K562 (cell line): ENCODE measurements around the gene PRDX2. TPM values are rescaled to one million over a fixed set of nuclear protein-coding genes. Genes with fewer than 3 reads are reported as not detected.

Experiments
- ETV1 ChIP-seq: fragments of 450-650 bp; conservative IDR thresholded peaks from 2 replicates; pipeline ENCODE4 v1.6.1; 2016; ENCODE audit warnings: missing genetic modification characterization, control low read depth, low read depth, missing compliant biosample characterization
- FIP1L1 ChIP-seq: fragments of 200-400 bp; formaldehyde crosslinking; IDR thresholded peaks from 2 replicates; pipeline ENCODE4 v1.6.1; 2018; ENCODE audit warnings: mild to moderate bottlenecking, low read depth, low read length; ENCODE audit not compliant: poor library complexity, severe bottlenecking
- FOXP1 ChIP-seq: sonication (generic); formaldehyde crosslinking; IDR thresholded peaks from 2 replicates; pipeline ENCODE4 v1.8.0; 2022; ENCODE audit warnings: mild to moderate bottlenecking, missing genetic modification reagents
- MBD2 ChIP-seq: sonication (generic); IDR thresholded peaks from 2 replicates; pipeline ENCODE4 v1.6.1; 2016; ENCODE audit warnings: low read depth, borderline replicate concordance
- MYNN ChIP-seq, 2 experiments: sonication (generic); formaldehyde crosslinking in 1 of 2; IDR thresholded peaks; 2 replicates each; pipeline versions ENCODE4 v1.5.0 to v1.6.1; 2016 to 2020; ENCODE audit warnings: antibody characterized with exemption in 1 of 2, missing genetic modification reagents in 1 of 2
- NFATC3 ChIP-seq: fragments of 450-650 bp; IDR thresholded peaks from 2 replicates; pipeline ENCODE4 v1.6.1; 2017; ENCODE audit warnings: mild to moderate bottlenecking
- PHF8 ChIP-seq: fragments of 200-600 bp; sonication (generic); IDR thresholded peaks from 2 replicates; pipeline ENCODE4 v1.6.1; 2012; ENCODE audit warnings: mixed run types, mild to moderate bottlenecking, inconsistent platforms, low read length, moderate library complexity, borderline replicate concordance
- POLR2G ChIP-seq: fragments of 200-400 bp; formaldehyde crosslinking; IDR thresholded peaks from 2 replicates; pipeline ENCODE4 v1.6.1; 2017; ENCODE audit warnings: low read depth, mild to moderate bottlenecking, antibody characterized with exemption, low read length, moderate library complexity
- POLR3G ChIP-seq: IDR thresholded peaks from 2 replicates; pipeline ENCODE4 v1.6.1; 2011; ENCODE audit not compliant: insufficient read length, insufficient replicate concordance; ENCODE audit errors: extremely low read depth
- PTBP1 ChIP-seq: fragments of 200-400 bp; formaldehyde crosslinking; IDR thresholded peaks from 2 replicates; pipeline ENCODE4 v1.6.1; 2017; ENCODE audit warnings: low read depth, low read length
- SRSF7 ChIP-seq: fragments of 200-400 bp; formaldehyde crosslinking; optimal IDR thresholded peaks from 2 replicates; pipeline ENCODE3; 2017; ENCODE audit warnings: mild to moderate bottlenecking, low read depth, low read length
- ZNF311 ChIP-seq: fragments of 250-450 bp; sonication (Bioruptor Pico); IDR thresholded peaks from 2 replicates; pipeline ENCODE4 v1.4.0; 2020; ENCODE audit warnings: mild to moderate bottlenecking, moderate library complexity
- polyA plus RNA-seq, 8 experiments: library from polyadenylated mRNA; depleted of rRNA in 4 of 8; stranded (reverse) in 5 of 8; unstranded in 3 of 8; fragments of >200 nt; fragmentation: Nextera tagmentation in 2 of 8; fragmentation: Illumina TruSeq in 1 of 8; extraction: Ambion mirVana in 2 of 8; extraction: Trizol in 1 of 8; gene quantifications; 2 replicates each; pipeline versions ENCODE4 v1.2.1 to v1.2.3, GENCODE V29; 2011 to 2014; ENCODE audit warnings: inconsistent platforms in 1 of 8, missing spikeins in 1 of 8
- total RNA-seq, 7 experiments: library from RNA; depleted of rRNA in 6 of 7; stranded (reverse); fragments of >200 nt in 6 of 7; fragmentation: Illumina TruSeq in 2 of 7; extraction: Trizol in 2 of 7; gene quantifications; 2 replicates each; pipeline versions ENCODE4 v1.2.1 to v1.2.3, GENCODE V29; 2011 to 2021; ENCODE audit warnings: low replicate concordance in 1 of 7
- TF ChIP-seq, protein P1 (sequence below): sonication (generic); formaldehyde crosslinking; IDR thresholded peaks from 2 replicates; pipeline ENCODE4 v1.8.0; 2022; ENCODE audit warnings: mild to moderate bottlenecking, low read depth, missing genetic modification reagents
- TF ChIP-seq, protein P2 (sequence below), 3 experiments: fragments of 200-800 bp in 1 of 3; sonication (Bioruptor generic) in 1 of 3; sonication (generic) in 1 of 3; formaldehyde crosslinking in 1 of 3; IDR thresholded peaks; 2 replicates each; pipeline versions ENCODE4 v1.6.1 to v1.8.0; 2016 to 2022; ENCODE audit warnings: mild to moderate bottlenecking in 2 of 3, missing compliant biosample characterization in 2 of 3, missing genetic modification characterization in 2 of 3, missing genetic modification reagents in 1 of 3
- TF ChIP-seq, protein P3 (sequence below): sonication (generic); formaldehyde crosslinking; IDR thresholded peaks from 2 replicates; pipeline ENCODE4 v1.8.0; 2022; ENCODE audit warnings: mild to moderate bottlenecking, missing genetic modification reagents
- TF ChIP-seq, protein P4 (sequence below): fragments of 200-800 bp; sonication (Bioruptor generic); IDR thresholded peaks from 2 replicates; pipeline ENCODE4 v1.6.1; 2017; ENCODE audit warnings: missing genetic modification characterization, missing compliant biosample characterization

PRDX2 gene
- total and polyA plus RNA-seq, 9 of the 15 experiments (the other 6 are each of a cell fraction or from before 2014, with no cell fraction given) = 206 to 1,183 (median 415) TPM

DNA sequence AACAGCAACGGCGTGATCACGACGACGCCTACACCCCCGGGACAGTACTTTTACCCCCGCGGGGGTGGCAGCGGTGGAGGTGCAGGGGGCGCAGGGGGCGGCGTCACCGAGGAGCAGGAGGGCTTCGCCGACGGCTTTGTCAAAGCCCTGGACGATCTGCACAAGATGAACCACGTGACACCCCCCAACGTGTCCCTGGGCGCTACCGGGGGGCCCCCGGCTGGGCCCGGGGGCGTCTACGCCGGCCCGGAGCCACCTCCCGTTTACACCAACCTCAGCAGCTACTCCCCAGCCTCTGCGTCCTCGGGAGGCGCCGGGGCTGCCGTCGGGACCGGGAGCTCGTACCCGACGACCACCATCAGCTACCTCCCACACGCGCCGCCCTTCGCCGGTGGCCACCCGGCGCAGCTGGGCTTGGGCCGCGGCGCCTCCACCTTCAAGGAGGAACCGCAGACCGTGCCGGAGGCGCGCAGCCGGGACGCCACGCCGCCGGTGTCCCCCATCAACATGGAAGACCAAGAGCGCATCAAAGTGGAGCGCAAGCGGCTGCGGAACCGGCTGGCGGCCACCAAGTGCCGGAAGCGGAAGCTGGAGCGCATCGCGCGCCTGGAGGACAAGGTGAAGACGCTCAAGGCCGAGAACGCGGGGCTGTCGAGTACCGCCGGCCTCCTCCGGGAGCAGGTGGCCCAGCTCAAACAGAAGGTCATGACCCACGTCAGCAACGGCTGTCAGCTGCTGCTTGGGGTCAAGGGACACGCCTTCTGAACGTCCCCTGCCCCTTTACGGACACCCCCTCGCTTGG is 9.3 kb downstream of the PRDX2 start (continued):
- TF ChIP-seq, protein P1, sequence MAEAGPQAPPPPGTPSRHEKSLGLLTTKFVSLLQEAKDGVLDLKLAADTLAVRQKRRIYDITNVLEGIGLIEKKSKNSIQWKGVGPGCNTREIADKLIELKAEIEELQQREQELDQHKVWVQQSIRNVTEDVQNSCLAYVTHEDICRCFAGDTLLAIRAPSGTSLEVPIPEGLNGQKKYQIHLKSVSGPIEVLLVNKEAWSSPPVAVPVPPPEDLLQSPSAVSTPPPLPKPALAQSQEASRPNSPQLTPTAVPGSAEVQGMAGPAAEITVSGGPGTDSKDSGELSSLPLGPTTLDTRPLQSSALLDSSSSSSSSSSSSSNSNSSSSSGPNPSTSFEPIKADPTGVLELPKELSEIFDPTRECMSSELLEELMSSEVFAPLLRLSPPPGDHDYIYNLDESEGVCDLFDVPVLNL (CRISPR knock-in tag) = 0 out of 2 replicates have a peak, but pooled peaks have one; percentile 29
- TF ChIP-seq ETV1 (peak; percentile 51; the same call in 1 of the 2 replicates), PHF8 (peak; percentile 12; the same call in 1 of the 2 replicates), PTBP1 (peak; percentile 49; the same call in 1 of the 2 replicates), SRSF7 (peak; percentile 38), MYNN (IDR thresholded peaks at IDR 0.05) (peak; percentile 30; the same call in 1 of the 2 replicates), MYNN (CRISPR knock-in tag; IDR thresholded peaks at IDR 0.05) (no peak), MBD2 (peak; percentile 49; the same call in 1 of the 2 replicates), FIP1L1 (peak; percentile 99), NFATC3 (peak; percentile 12; the same call in 1 of the 2 replicates), FOXP1 (CRISPR knock-in tag) (peak; percentile 60; the same call in 1 of the 2 replicates), POLR2G (peak; percentile 80), ZNF311 (CRISPR knock-in tag) (no peak), POLR3G (no peak)
- TF ChIP-seq, protein P2, sequence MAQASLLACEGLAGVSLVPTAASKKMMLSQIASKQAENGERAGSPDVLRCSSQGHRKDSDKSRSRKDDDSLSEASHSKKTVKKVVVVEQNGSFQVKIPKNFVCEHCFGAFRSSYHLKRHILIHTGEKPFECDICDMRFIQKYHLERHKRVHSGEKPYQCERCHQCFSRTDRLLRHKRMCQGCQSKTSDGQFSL (CRISPR knock-in tag; IDR thresholded peaks at IDR 0.05) = no peak
- TF ChIP-seq, protein P2 (tag; IDR thresholded peaks at IDR 0.05) = peak in 1 of 2 experiments; percentile 4; a peak in 1 of 4 replicates
- TF ChIP-seq, protein P3, sequence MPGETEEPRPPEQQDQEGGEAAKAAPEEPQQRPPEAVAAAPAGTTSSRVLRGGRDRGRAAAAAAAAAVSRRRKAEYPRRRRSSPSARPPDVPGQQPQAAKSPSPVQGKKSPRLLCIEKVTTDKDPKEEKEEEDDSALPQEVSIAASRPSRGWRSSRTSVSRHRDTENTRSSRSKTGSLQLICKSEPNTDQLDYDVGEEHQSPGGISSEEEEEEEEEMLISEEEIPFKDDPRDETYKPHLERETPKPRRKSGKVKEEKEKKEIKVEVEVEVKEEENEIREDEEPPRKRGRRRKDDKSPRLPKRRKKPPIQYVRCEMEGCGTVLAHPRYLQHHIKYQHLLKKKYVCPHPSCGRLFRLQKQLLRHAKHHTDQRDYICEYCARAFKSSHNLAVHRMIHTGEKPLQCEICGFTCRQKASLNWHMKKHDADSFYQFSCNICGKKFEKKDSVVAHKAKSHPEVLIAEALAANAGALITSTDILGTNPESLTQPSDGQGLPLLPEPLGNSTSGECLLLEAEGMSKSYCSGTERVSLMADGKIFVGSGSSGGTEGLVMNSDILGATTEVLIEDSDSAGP (CRISPR knock-in tag) = peak; percentile 25; the same call in 1 of the 2 replicates
- TF ChIP-seq, protein P4, sequence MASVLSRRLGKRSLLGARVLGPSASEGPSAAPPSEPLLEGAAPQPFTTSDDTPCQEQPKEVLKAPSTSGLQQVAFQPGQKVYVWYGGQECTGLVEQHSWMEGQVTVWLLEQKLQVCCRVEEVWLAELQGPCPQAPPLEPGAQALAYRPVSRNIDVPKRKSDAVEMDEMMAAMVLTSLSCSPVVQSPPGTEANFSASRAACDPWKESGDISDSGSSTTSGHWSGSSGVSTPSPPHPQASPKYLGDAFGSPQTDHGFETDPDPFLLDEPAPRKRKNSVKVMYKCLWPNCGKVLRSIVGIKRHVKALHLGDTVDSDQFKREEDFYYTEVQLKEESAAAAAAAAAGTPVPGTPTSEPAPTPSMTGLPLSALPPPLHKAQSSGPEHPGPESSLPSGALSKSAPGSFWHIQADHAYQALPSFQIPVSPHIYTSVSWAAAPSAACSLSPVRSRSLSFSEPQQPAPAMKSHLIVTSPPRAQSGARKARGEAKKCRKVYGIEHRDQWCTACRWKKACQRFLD (CRISPR knock-in tag) = peak; percentile 51; the same call in 1 of the 2 replicates
